SK-N-MC (cell line): ENCODE measurements around the gene SCAMP3.

ENCODE experiments used
- EZH2 ChIP-seq: fragments of 200-600 bp; sonication (generic); IDR thresholded peaks from one replicate; pipeline ENCODE4 v1.6.1; 2017; ENCODE audit warnings: antibody characterized with exemption
- POLR2AphosphoS5 ChIP-seq: IDR thresholded peaks from 2 replicates; pipeline ENCODE4 v1.6.1; 2012; ENCODE audit warnings: mild to moderate bottlenecking, low read depth, low read length, borderline replicate concordance

DNA sequence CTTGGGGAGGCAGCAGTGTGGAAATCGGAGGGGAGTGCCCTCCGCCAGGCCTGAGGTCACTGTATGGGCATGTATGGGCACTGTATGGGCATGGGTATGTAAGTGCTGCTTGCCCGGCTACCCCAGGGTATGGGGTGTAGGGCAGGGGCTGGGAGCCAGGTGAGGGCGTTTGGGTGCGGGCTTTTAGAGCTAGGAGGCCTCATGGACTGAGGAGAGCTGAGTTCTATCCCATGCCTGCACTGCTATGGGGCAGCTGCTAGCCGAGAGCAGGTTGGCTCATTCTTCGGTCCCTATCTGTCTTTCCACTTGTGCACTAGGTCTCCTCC, 33.7 kb upstream of the SCAMP3 start:
- TF ChIP-seq POLR2AphosphoS5 (no peak), EZH2 (no peak)
